Left lobe of liver (tissue), 2 donors: ENCODE data around the gene MAP3K19. TPM values are rescaled to one million over a fixed set of nuclear protein-coding genes. Genes with fewer than 3 reads are reported as not detected.

Experiments
- ATAC-seq: fragments of 200-7000 bp; cut with Tn5 transposase; one replicate; pipeline ENCODE4 v1.9.1; 2020; ENCODE audit warnings: mild to moderate bottlenecking, moderate library complexity
- DNase-seq: peaks from one replicate; pipeline ENCODE4 v3.0.0-alpha.2; 2020; ENCODE audit warnings: low spot score
- total RNA-seq: library from RNA; stranded (reverse); gene quantifications from one replicate; pipeline ENCODE4 v1.2.1, GENCODE V29; 2021
- donor health status: DM: no; HTN: no; CAD: no; lungs with moderate emphysema.
- donor health status: DM: no; HTN: yes; CAD: no.

The MAP3K19 gene
- total RNA-seq, 1 donor from 2014 or later, result not detected

DNA sequence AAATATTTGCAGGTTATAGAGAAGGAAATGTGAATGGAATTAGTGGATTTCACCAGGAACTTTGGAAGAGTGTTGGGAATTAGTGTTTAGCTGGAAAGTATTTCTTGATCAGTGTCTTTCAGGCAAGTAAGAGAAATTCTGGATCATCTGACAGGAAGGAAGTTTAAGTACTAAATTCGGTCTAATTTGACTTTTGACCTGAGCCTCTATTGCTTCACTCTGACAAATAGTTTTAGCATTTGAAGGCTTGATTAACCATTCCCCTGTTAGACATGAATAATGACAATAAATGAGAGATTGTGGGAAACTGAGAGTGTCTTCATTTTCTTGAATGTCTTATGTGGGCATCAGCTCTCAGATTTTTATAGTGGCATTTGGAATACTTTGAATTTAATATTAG is 112.6 kb downstream of the MAP3K19 start:
- DNase-seq (no peak), ATAC-seq (peak; percentile 56)

DNA sequence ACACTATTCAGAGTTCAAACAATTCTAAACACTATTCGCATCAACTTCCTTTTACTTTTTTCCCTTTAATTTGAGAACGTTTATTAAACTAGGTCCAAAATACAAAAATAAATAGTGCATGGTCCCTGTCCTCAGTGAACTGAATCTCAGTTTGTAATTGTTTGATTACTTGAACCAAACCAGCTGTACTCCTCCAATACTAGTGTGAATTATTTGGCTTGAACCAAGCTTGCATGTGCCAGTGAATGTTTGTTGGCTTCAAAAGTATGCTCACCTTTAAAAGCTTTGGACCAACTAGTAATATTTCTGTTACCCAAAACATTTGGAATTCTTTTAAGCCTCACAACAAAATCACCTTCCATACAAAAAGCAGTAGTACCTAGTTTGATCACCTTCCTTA is 113.1 kb downstream of the MAP3K19 start:
- no peak for DNase-seq

DNA sequence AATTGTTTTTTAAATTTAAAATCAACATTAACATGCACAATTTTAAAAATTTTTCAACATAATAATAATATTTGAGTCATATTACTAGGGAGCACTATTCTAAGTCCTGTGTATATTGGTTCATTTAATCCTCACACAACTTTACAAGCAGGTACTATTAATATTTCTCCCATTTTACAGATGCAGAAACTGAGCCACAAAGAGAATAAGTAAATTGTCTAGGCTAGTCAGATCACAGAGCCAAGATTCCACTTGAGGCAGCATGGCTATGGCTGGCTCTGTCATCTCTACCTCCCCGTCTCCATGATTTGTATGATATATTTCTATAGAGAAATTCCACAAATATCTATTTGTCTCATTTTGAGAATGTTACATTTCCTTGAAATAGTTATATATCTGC is 113.5 kb downstream of the MAP3K19 start:
- ATAC-seq (no peak), DNase-seq (no peak)

More for the DNA sequence above, 113.1 kb downstream of the MAP3K19 start:
- ATAC-seq, result peak; percentile 79

DNA sequence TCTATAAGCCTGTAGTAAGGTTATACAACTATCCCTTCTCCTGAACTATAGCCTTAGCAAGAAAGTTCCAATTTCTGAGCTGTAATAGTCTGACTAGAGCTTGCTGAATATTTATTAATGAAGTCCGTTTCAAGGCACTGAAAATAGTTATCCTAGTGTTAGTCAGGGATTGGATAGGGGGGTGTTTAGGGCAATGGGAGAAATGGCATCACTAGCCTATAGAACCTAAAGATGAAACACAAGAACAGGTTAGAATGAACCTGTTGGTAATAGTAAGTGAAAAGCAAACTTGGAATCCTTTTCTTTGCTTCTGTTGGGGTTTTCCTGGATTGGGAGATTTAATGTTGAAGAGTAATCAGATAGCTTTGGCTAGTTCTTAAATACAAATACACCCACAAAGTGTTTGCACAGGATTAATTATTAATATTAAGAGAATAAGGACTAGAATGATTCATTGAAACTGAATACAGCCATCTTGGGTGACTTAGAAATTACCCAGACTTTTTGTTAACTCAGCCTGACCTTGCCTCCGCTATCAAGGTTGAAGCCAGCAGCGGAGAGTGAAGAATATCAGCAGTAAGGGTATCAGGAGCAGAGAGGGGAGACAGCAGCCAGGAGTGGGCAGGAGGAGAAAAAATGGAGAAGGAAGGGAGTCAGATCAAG is 114.3 kb downstream of the MAP3K19 start:
- DNase-seq (no peak), ATAC-seq (peak; percentile 69)

DNA sequence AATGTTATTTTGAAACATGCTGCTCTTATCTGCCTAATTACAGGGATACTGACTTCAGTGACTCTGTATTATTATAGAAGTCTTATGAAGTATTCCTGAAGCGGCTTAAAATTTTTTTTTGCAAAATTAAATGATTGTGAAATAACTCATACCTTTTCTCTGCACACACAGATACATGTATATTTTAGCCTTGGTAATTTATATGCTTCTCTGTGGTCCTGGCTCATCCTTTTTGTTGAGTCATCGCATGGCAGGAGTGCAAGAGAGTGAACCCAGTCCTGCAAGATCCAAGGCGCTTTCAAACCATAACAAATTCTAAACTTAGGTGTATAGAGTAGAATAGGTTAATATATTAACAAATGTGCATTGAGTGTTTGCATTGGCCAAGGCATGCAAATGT is 120.1 kb downstream of the MAP3K19 start:
- DNase-seq, result no peak
- peak; percentile 23 for ATAC-seq

DNA sequence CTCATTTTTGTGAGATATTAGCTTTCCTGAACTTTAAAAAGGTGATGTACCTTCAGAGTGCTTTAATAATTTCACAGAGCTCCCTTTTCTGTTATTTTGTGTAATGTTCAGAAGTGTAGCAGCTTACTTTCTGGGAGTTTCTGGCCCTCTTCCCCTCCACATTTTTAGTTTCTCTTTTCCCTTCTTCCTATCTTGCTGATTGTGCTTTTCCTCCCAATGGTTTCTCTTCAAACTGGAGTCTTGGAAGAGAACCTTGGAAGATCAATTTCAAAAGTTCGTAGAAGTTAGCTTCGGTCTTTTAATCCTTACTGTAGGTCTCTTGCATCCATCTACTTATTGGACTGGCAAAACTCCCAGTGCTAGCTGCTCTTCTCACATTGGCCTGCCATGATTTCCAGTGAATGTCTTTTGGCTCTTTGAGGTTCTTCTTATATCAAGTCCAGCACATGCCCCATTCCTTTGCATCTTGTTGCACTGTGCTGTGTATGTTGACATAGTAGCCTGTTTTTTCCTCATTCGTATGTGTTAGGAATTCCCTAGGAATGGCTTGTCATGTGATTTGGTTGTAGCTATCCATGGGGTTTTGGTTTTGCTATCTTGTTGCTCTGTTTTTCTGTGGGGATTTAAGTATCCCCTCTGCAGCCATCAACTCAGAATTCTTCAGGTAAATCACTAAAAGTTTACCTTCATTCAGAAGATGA is 120.9 kb downstream of the MAP3K19 start:
- no peak for DNase-seq
- ATAC-seq, result peak; percentile 23

DNA sequence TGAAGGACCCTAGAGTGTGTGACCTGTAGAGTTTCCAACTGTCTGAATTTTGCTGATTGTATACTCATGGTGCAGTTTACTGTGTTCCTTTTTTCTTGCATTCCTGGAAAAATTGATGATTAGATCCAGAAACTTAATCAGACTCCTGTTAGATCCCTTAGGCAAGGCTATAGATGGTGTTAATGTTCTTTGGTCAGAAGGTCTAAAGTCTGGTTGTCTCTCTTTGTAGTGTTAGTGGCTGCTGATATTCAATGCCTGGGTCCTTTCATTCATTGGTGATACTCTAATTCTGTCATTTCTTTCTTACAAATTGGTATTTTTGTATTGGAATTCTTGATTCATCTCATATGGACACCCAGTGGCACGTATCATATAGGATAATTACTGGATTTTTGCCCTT is 122.3 kb downstream of the MAP3K19 start:
- ATAC-seq (peak; percentile 82), DNase-seq (no peak)

DNA sequence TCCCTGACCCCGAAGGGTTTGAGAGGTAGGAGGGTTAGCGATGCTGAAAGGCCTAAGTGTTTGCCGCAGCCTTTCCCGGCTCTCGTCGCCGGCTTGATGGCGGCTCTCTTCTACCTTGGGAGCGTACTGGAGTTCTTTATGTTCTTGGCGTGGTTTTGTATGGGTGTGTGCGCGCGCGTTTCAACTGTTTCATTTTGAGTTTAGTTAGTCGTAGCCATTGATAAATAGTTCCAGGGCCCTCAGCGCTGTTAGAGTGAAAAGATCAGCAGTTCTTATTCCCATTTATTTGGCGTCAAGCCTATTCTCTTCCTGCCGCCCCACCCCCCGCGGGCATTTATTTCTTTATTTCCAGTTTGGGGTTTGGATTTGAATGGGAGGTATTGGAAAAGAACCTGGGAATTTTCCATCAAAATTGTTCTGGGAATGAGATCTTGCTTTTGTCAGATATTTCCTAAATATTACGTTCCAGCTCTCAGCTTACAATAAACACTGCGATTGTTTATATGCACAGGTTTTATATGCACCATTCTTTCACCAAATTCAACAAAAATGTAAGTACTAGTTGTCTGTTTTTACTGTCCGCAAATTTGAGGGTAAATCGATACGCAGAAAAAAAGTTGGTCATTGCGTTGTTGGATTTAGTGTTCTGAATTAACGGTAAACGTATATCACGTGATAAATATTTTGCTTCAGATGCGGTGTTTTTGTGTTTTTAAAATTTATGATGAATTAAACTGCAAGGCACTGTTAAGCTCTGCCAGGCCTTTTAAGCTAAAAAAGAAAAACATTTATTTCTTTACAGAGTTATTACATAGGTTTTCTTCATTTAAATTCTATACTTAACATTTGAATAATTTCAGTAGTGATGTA is 127.7 kb downstream of the MAP3K19 start:
- ATAC-seq, result peak; percentile 2
- DNase-seq, result peak; percentile 51

DNA sequence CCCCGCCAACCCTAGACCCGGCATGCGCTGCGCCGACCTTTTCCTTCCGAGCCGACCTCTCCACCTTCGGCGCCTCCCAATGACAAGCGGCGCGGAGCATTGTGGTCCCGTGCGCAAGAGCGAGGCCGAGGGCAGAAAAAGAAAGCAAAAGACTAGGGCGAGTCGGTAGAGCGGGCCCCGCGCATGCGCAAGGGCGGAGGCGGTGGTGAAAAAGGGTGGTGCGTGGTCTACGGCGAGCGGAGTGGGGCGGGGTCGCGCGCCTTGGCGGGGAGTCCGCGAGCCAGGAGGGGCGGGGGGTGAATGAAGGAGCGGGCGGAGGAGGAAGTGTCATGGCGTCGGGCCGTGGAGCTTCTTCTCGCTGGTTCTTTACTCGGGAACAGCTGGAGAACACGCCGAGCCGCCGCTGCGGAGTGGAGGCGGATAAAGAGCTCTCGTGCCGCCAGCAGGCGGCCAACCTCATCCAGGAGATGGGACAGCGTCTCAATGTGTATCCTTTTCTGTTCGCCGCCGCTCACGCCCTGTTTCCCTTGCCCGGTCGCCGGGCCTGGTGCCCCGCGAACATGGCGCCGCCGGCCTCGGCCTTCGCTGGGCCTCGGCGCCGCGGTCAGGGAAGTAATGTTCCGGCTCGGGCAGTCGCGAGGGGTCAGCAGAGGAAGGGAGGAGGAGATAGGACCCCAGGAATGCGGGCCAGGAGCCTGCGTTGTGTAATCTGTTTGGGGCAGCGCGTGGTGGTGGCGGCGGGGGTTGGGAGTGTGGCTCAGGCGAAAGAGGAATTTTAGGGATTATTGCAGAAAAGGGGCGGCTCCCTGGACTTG is 128.5 kb downstream of the MAP3K19 start, which contains the start of gene CCNT2:
Gene CCNT2 (plus strand): TSS at position 297 of the 815 bp plus-strand sequence. CDS start 33 bp downstream, at position 330.
- ATAC-seq (peak; percentile 86), DNase-seq (peak; percentile 100)

DNA sequence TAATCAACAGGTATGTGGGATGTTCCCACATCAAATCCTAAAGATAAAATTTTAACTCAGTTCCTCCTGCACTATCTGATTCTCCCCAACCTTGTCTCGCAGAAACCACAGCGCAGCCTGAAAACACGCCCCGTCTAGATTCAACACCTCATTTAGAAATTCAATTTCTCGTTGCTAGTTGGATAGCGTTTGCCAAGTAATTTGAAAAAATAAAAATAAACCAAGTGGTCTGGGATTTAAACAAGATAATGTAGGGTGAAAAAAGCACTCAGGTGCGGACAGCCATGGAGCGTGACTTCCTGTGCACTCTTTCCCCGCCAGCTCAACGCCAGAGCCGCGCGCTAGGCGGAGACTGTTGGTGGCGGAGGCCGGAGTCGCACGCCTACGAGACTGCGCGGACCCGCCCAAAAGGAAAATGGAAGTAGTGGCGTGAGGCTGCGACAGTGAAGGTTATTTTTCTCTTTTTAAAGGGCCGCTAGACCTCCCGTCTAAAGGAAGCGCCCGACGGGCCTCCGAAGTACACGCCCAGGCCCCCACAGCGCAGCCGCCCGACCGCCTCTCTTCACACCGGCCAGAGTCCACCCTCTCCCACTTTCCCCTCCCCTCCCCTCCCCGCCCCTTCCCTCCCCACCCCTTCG is 129.2 kb downstream of the MAP3K19 start:
- ATAC-seq, result peak; percentile 75
- no peak for DNase-seq

DNA sequence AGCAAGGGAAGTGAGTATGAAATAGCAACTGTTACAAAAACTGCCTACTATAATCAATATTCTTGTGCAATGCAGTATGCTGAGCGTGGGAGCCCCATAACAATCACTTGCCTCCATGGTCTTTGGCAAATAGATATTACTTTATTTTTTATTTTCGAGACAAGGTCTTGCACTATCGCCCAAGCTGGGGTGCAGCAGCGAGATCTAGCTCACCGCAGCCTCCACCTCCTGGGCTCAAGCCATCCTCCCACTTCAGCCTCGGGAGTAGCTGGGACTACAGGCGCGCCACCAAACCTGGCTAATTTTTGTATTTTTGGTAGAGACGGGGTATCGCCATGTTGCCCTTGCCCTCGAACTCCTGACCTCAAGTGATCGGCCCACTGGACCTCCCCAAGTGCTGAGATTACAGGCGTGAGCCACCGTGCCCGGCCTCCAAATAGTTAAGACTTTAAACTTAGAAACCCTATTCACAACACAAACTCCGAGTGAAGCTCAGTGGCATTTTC is 129.8 kb downstream of the MAP3K19 start:
- ATAC-seq (no peak), DNase-seq (no peak)

Other genes with a start within 250 kb of the MAP3K19 start
- gene ACMSD, start 208.8 kb downstream of the MAP3K19 start, total RNA-seq, result 123 TPM
- gene CCNT2, start 128.6 kb downstream of the MAP3K19 start, total RNA-seq, result 19.5 TPM
- 13.1 TPM for gene RAB3GAP1, start 4.8 kb upstream of the MAP3K19 start, total RNA-seq